SK-N-SH treated with all-trans-retinoic acid at 6 μM for 48 hours (cell line): Measurements from ENCODE around the gene CDCA4.

Experiments
- ARNTL ChIP-seq: fragments of 450-650 bp; formaldehyde crosslinking; IDR thresholded peaks from 2 replicates; pipeline ENCODE4 v1.5.0; 2020; ENCODE audit warnings: low read depth, mild to moderate bottlenecking, moderate library complexity, borderline replicate concordance
- BACH2 ChIP-seq: fragments of 250-450 bp; sonication (Bioruptor Pico); IDR thresholded peaks from 2 replicates; pipeline ENCODE4 v1.9.0; 2021; ENCODE audit warnings: mild to moderate bottlenecking, borderline replicate concordance
- ISL1 ChIP-seq: fragments of 250-450 bp; sonication (Bioruptor Pico); IDR thresholded peaks from 2 replicates; pipeline ENCODE4 v2.1.2; 2022; ENCODE audit warnings: mild to moderate bottlenecking, moderate library complexity
- OSR1 ChIP-seq: fragments of 250-450 bp; sonication (Bioruptor Pico); IDR thresholded peaks from 2 replicates; pipeline ENCODE4 v1.8.0; 2022; ENCODE audit warnings: moderate library complexity, mild to moderate bottlenecking, inconsistent platforms
- RARB ChIP-seq: fragments of 250-450 bp; sonication (Bioruptor Pico); IDR thresholded peaks from 2 replicates; pipeline ENCODE4 v1.8.0; 2021; ENCODE audit warnings: mild to moderate bottlenecking, moderate library complexity
- ZFP3 ChIP-seq: fragments of 250-450 bp; sonication (Bioruptor Pico); IDR thresholded peaks from 2 replicates; pipeline ENCODE4 v1.5.0; 2020; ENCODE audit warnings: mild to moderate bottlenecking, moderate library complexity
- ZFP30 ChIP-seq: fragments of 450-650 bp; formaldehyde crosslinking; IDR thresholded peaks from 2 replicates; pipeline ENCODE4 v1.5.0; 2022; ENCODE audit warnings: mild to moderate bottlenecking, moderate library complexity
- ZNF70 ChIP-seq: fragments of 450-650 bp; formaldehyde crosslinking; IDR thresholded peaks from 2 replicates; pipeline ENCODE4 v1.5.0; 2020; ENCODE audit warnings: mild to moderate bottlenecking, moderate library complexity
- TF ChIP-seq, protein P1 (sequence below): fragments of 250-450 bp; sonication (Bioruptor Pico); IDR thresholded peaks from 2 replicates; pipeline ENCODE4 v1.8.0; 2020; ENCODE audit warnings: mild to moderate bottlenecking, moderate library complexity, borderline replicate concordance
- TF ChIP-seq, protein P2 (sequence below): fragments of 250-450 bp; sonication (Bioruptor Pico); IDR thresholded peaks from 2 replicates; pipeline ENCODE4 v1.5.1; 2020; ENCODE audit warnings: low read depth, mild to moderate bottlenecking, moderate library complexity
- TF ChIP-seq, protein P3 (sequence below): fragments of 250-450 bp; sonication (Bioruptor Pico); IDR thresholded peaks from 2 replicates; pipeline ENCODE4 v1.5.1; 2021; ENCODE audit warnings: mild to moderate bottlenecking, moderate library complexity

DNA sequence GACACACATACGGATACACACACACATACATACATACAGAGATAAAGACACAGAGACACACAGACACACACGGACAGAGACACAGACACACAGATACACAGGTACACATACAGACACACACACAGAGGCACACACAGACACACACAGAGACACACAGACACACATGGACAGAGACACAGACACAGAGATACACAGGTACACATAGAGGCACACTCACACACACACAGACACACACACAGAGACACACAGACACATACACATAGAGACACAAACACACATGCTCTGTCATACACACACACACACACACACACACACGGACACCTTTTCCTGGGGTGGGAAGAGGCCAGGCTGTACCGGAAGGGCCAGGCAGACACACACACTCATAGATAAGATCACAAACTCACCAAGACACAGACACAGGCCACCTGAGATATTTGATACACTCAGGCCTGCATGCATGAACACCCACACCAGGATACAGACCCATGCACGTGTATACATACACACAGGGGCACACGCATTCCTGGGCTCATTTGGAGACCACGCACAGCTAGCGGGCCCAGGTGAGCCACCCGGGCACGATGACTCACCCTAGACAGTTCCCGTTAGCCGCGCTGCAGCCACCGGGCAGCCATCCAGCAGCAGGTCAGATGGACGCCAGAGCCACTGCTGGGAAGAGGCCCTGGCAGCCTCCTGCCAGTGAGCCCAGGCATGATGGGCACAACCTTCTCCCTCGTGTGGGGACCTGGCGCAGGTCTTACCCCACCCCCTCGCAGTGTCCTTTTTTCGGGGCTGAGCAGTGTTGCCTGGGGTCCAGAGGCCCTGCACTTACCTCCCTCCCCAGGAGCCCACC, 40.9 kb downstream of the CDCA4 start:
- no peak for TF ChIP-seq ZFP30
- no peak for TF ChIP-seq ZFP3
- no peak for TF ChIP-seq ISL1 (CRISPR knock-in tag)
- TF ChIP-seq RARB = no peak
- no peak for TF ChIP-seq BACH2 (CRISPR knock-in tag)
- no peak for TF ChIP-seq ARNTL (CRISPR knock-in tag)
- TF ChIP-seq, protein P1, sequence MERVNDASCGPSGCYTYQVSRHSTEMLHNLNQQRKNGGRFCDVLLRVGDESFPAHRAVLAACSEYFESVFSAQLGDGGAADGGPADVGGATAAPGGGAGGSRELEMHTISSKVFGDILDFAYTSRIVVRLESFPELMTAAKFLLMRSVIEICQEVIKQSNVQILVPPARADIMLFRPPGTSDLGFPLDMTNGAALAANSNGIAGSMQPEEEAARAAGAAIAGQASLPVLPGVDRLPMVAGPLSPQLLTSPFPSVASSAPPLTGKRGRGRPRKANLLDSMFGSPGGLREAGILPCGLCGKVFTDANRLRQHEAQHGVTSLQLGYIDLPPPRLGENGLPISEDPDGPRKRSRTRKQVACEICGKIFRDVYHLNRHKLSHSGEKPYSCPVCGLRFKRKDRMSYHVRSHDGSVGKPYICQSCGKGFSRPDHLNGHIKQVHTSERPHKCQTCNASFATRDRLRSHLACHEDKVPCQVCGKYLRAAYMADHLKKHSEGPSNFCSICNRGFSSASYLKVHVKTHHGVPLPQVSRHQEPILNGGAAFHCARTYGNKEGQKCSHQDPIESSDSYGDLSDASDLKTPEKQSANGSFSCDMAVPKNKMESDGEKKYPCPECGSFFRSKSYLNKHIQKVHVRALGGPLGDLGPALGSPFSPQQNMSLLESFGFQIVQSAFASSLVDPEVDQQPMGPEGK (CRISPR knock-in tag) = no peak
- no peak for TF ChIP-seq ZNF70 (CRISPR knock-in tag)
- TF ChIP-seq, protein P2, sequence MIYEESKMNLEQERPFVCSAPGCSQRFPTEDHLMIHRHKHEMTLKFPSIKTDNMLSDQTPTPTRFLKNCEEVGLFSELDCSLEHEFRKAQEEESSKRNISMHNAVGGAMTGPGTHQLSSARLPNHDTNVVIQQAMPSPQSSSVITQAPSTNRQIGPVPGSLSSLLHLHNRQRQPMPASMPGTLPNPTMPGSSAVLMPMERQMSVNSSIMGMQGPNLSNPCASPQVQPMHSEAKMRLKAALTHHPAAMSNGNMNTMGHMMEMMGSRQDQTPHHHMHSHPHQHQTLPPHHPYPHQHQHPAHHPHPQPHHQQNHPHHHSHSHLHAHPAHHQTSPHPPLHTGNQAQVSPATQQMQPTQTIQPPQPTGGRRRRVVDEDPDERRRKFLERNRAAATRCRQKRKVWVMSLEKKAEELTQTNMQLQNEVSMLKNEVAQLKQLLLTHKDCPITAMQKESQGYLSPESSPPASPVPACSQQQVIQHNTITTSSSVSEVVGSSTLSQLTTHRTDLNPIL (CRISPR knock-in tag) = no peak
- TF ChIP-seq, protein P3, sequence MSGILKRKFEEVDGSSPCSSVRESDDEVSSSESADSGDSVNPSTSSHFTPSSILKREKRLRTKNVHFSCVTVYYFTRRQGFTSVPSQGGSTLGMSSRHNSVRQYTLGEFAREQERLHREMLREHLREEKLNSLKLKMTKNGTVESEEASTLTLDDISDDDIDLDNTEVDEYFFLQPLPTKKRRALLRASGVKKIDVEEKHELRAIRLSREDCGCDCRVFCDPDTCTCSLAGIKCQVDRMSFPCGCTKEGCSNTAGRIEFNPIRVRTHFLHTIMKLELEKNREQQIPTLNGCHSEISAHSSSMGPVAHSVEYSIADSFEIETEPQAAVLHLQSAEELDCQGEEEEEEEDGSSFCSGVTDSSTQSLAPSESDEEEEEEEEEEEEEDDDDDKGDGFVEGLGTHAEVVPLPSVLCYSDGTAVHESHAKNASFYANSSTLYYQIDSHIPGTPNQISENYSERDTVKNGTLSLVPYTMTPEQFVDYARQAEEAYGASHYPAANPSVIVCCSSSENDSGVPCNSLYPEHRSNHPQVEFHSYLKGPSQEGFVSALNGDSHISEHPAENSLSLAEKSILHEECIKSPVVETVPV (CRISPR knock-in tag) = no peak
- no peak for TF ChIP-seq OSR1 (CRISPR knock-in tag)
